AG09319 (cell line): Measurements from ENCODE around the gene CCDC187.

Source experiments
- DNase-seq: peaks from one replicate; pipeline ENCODE4 v3.0.0-alpha.2; 2010; ENCODE audit warnings: low read depth; ENCODE audit errors: extremely low read depth
- TF ChIP-seq, protein P1 (sequence below): IDR thresholded peaks from 2 replicates; pipeline ENCODE4 v1.5.1; 2011; ENCODE audit warnings: low read depth, mild to moderate bottlenecking, inconsistent platforms, low read length, moderate library complexity

CCDC187 gene

DNA sequence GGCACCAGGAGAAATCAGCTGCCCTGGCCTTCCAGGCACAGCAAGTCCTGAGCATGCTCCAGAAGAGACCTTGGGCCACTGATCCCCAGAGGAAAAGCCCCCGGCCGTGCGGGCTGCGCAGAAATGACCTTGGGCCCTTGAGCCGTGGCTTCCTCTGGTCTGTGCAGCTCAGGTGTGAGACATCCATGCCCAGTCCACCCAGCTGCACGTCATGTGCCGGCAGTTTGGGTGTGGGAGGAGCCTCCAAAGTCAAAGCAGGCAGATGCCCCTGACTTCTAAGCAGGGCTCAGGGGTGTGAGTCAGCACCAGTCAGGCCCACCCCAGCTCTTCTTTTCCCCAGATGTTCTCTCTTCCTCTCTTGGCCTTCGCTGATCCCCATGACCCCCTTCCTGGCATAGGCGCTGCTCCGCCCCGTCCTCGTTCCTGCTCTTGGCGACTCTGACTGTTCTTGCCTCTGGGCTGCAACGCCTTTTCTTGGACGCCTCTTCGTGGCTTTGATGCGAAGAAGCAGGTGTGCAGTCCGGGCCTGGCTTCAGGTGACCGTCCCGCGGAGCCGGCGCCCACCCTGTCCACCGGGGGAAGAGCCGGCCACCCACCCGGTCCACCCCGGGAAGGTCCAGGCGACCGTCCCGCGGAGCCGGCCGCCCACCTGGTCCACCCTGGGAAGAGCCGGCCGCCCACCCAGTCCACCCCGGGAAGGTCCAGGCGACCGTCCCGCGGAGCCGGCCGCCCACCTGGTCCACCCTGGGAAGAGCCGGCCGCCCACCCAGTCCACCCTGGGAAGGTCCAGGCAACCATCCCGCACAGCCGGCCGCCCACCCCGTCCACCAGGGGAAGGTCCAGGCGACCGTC, 52.4 kb downstream of the CCDC187 start:
- no peak for DNase-seq

DNA sequence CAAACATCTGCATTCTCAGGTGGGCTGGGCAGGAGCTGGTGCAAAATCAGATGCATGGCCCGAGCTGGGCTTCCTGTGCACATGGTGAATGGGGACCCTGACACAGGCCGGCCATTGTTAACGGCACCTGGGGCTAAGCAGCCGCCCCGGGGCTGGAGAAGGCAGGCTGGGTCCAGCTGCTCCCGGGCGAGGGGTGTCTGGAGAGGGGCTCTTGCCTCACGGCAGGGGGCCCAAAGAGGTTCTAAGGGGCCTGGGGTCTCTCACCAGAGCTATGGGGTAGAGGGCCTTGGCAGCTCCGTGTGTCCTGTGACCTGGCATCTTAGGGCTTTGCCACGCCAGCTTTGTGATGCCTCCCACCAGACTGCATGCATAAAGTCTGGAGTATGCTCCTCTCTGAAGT, 53.2 kb downstream of the CCDC187 start:
- TF ChIP-seq, protein P1, sequence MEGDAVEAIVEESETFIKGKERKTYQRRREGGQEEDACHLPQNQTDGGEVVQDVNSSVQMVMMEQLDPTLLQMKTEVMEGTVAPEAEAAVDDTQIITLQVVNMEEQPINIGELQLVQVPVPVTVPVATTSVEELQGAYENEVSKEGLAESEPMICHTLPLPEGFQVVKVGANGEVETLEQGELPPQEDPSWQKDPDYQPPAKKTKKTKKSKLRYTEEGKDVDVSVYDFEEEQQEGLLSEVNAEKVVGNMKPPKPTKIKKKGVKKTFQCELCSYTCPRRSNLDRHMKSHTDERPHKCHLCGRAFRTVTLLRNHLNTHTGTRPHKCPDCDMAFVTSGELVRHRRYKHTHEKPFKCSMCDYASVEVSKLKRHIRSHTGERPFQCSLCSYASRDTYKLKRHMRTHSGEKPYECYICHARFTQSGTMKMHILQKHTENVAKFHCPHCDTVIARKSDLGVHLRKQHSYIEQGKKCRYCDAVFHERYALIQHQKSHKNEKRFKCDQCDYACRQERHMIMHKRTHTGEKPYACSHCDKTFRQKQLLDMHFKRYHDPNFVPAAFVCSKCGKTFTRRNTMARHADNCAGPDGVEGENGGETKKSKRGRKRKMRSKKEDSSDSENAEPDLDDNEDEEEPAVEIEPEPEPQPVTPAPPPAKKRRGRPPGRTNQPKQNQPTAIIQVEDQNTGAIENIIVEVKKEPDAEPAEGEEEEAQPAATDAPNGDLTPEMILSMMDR: no peak
- no peak for DNase-seq

More for the DNA sequence above, 52.4 kb downstream of the CCDC187 start:
- TF ChIP-seq, protein P1: no peak

DNA sequence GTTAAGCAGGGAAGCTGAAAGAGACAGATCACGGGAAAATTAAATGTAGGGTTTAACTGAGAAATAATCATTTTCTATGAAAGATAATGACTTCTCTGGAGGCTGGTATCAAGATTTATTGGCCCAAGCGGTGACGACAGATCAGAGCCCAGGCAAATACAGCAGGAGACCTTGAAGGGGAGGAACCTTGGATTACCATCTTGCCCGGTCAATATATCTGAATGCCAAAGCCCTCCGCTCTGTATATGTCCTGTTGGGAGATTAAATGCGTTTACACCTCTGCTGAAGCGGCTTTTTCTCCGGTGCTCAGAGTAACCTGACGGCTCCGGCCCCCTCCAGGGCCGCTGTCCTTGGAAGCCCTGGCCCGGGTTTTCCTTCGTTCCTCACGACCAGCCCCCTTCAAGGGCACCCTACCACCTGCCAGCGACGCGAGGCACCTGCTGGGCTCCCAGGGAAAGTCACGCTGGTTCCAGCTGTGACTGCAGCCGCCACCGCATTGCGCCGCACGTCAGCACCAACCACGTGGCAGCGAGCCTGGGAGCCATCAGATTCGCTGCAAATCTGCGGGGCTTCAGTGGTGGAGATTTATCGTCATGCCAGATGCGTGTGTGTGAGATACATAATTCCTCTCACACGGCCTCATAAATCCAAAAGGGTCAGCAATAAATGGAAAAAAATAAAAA, 53.9 kb downstream of the CCDC187 start:
- no peak for DNase-seq
- TF ChIP-seq, protein P1: no peak

DNA sequence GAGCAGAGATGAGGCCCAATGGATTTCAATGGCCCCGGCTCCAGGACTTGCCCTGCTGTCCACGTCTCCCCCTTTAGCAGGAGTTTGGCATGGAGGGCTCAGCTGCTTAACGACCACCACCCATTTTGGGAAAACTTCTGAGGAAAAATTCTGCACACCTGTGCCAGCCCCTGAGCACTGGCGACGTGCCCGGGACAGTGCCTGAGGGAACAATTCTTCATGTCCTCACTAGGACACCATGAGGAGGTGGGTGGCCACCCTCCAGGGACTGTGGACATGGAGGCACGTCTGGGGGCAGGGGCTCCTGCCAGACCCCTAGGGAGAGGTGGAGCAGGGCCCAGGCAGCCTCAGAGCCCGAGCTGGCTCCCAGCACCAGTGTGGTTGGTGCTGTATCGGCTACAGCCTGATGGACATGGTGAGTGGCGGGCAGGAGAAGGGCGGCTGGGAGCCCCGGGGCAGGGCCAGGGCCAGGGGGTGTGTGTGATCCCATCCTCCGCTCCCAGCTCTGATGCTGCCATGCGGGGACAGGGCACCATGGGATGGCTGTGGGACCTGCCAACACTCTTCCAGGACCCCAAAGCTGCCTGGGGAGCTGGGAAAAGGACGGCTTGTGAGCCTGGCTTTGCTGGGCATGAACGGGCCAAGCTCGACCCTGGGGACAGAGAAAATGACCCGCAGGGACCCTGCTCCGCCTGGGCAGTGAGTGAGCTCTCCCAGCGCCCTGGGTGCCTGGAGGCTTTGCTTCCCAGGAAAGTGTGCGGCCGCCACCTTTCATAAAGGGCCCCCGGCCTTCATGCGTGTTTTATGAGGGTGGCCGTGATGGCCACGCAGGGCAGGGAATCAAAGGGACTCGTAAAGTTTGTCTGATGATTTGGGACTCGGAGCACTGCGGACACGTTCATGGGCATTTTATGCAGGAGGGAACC, 54.7 kb downstream of the CCDC187 start:
- TF ChIP-seq, protein P1: no peak
- no peak for DNase-seq

DNA sequence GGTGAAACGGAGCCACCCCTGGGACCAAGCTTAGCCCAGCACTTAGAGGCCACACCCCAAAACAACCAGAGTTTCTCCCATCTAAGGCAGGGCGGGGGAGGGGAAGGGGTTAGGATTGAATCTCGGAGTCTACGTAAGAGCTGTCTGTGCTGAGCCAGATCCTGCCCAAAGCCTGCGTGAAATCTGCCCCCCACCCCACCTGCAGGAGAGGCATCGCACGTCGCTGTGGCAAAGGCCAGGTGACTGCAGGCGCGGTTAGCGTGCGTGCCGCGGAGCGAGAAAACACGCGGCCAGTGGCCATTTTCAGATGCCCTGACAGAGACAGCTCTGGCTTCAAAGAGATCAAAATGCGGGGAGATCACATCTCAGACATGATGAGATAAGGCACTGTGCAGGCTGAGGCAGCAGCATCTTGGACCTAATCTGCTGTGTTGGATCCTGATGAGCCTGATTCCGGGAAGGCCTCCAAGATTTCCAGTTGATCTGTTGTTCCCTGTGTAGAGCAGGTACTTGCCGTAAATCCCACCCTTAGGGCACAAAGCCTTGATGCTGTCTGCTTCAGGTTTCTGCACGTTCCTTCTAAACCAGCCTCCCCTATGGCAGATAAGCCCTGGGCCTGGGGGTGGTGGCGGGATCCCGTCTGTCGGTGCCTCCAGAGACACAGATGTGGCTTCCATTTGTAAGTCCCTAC, 55.8 kb downstream of the CCDC187 start:
- TF ChIP-seq, protein P1: no peak
- DNase-seq: no peak

DNA sequence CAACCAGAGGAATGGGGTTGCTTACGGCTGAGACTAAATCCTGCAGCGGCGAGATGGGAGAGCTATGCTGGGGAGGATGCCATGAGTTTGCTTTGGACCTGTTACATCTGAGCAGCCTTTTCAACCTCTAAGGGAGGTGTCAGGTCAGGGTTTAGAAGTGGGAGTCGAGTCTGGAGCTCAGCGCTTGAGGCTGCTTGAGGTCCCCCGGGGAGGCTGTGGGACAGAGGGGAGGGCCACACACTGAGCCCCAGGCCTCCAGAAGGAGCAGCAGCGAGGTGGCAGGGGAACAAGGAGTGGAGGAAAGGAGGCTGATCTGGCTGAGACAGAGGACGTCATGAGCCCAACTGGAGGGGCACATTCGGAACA, 56.4 kb downstream of the CCDC187 start:
- no peak for DNase-seq
- TF ChIP-seq, protein P1: no peak
